Uterus (tissue), 2 donors: ENCODE measurements around the gene H2AZ1.

ENCODE experiments used
- CTCF ChIP-seq, 4 experiments: fragments of 200-600 bp in 2 of 4; fragments of 450-650 bp in 2 of 4; sonication (generic) in 2 of 4; IDR thresholded peaks; one replicate each; pipeline ENCODE4 v1.5.1; 2016 to 2019; ENCODE audit warnings: antibody characterized with exemption in 4 of 4, mild to moderate bottlenecking in 2 of 4, moderate library complexity in 1 of 4
- POLR2A ChIP-seq, 2 donors: fragments of 450-650 bp; IDR thresholded peaks; one replicate each; pipeline ENCODE4 v1.6.1; 2016; ENCODE audit warnings: antibody characterized with exemption in 2 of 2, mild to moderate bottlenecking in 1 of 2, moderate library complexity in 1 of 2

DNA sequence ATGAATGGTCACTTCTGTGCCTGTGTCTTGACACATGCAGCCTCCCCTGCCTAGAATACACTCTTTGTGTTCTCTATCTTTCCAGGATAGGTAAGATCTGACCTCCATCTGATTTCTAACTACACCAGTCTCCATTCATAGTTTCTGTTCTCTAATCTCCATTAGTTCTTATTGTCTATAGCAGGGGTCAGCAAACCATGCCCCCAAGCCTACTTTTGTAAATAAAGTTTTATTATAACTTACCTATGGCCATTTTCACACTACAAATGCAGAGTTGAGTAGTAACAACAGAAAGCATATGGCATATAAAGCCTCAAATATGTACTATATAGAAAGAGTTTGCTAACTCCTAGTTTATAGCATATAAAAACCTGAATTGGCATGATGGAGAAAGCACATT, 37.6 kb upstream of the H2AZ1 start:
- TF ChIP-seq CTCF (IDR thresholded peaks at IDR 0.05) = no peak
- no peak for TF ChIP-seq POLR2A (IDR thresholded peaks at IDR 0.05)
